ENCODE data around the gene MAP1LC3B2. TPM values are rescaled to one million over a fixed set of nuclear protein-coding genes. Genes with fewer than 3 reads are reported as not detected.

The MAP1LC3B2 gene
- total and polyA plus RNA-seq, 2 of the 8 experiments (the other 6 are each of a cell fraction or from before 2014, with no cell fraction given), result 0.39 to 1.5 TPM

DNA sequence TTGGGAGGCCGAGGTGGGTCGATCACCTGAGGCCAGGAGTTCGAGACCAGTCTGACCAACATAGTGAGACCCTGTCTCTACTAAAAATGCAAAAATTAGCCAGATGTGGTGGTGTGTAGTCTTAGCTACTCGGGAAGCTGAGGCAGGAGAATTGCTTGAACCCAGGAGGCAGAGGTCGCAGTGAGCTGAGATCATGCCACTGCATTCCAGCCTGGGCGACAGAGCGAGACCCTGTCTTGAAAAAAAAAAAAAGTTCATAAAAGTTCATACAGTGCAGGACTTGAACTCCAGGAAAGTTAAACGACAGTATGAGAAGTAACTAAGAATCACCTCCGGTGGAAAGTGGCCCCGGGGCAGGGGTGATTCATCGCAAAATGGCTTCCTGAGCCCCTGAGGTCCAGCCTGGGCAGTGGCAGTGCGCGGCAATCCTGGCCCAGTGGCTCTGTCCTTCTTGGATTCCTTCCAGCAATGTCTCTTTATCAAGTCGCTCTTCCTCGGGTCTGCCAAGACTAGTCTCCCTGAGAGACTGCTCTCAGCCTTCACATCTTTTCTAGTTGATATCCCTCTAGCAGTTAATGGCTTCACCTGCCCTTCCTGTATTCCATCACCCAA is 16.7 kb upstream of the MAP1LC3B2 start:
- FAIRE-seq, result no peak
- TF ChIP-seq EGR1 (IDR thresholded peaks at IDR 0.05; ENCODE audit: borderline replicate concordance, low read depth, low read length) (no peak), POLR2A (IDR thresholded peaks at IDR 0.05; ENCODE audit: control extremely low read depth in 1 of 2, low read depth in 2 of 2, low read length in 2 of 2) (no peak), KDM5A (IDR thresholded peaks at IDR 0.05; ENCODE audit: low read length) (no peak), KDM4A (IDR thresholded peaks at IDR 0.05; ENCODE audit: low read depth, low read length, severe bottlenecking) (no peak), SIX5 (IDR thresholded peaks at IDR 0.05; ENCODE audit: low read depth, low read length) (no peak), RXRA (IDR thresholded peaks at IDR 0.05; ENCODE audit: insufficient read depth, low read depth, low read length) (no peak), PHF8 (conservative IDR thresholded peaks at IDR 0.05; ENCODE audit: low read depth, low read length) (no peak), SAP30 (IDR thresholded peaks at IDR 0.05; ENCODE audit: insufficient read depth, insufficient replicate concordance, low read length) (no peak), SIN3A (conservative IDR thresholded peaks at IDR 0.05 in 1 of 2, IDR thresholded peaks at IDR 0.05 in 1 of 2; ENCODE audit: low read depth in 1 of 2, low read length in 2 of 2) (no peak), HDAC2 (IDR thresholded peaks at IDR 0.05; ENCODE audit: borderline replicate concordance in 1 of 2, low read depth in 2 of 2, low read length in 2 of 2) (no peak), CTBP2 (IDR thresholded peaks at IDR 0.05; ENCODE audit: borderline replicate concordance, insufficient read depth, insufficient read length, low read length) (no peak), BACH1 (IDR thresholded peaks at IDR 0.05; ENCODE audit: low read length) (no peak), TBP (IDR thresholded peaks at IDR 0.05; ENCODE audit: low read depth, low read length) (no peak)

More for the DNA sequence above, 16.7 kb upstream of the MAP1LC3B2 start:
- H4K91ac ChIP-seq (replicated peaks; ENCODE audit: insufficient read length, low read length), result no peak overlapping the region
- H3K9ac ChIP-seq (replicated peaks in 1 of 4; ENCODE audit: extremely low read depth in 1 of 4, low read depth in 3 of 4, low read length in 3 of 4), result no peak overlapping the region; a peak in 1 of 7 replicates
- H3K79me2 ChIP-seq (ENCODE audit: control insufficient read depth in 1 of 2, insufficient read depth in 2 of 2, low read length in 2 of 2), result no peaks in the 10 kb centered on the region
- no peaks in the 10 kb centered on the region for H3K79me1 ChIP-seq (ENCODE audit: low read depth, low read length)
- H2AFZ ChIP-seq (ENCODE audit: low read length), result no peak overlapping the region
- no peak overlapping the region for H3K4ac ChIP-seq (replicated peaks; ENCODE audit: insufficient read length, low read depth, low read length)
- no peak overlapping the region for H3K27ac ChIP-seq (ENCODE audit: low read depth, low read length)
- H3K56ac ChIP-seq (replicated peaks; ENCODE audit: insufficient read length, low read depth, low read length), result no peak overlapping the region
- WGBS, 2 experiments (ENCODE audit: extremely low coverage in 1 of 2, insufficient coverage in 1 of 2, insufficient read length in 1 of 2, insufficient replicate concordance in 2 of 2, low coverage in 1 of 2, low lambda C conversion rate in 2 of 2, missing lambda C conversion rate in 1 of 2), result 90% methylated on average over 15 of the region's 15 CpGs; no CpG with 5 or more reads in 1 of the 2 experiments
- no peak overlapping the region for H4K8ac ChIP-seq (ENCODE audit: extremely low read depth, insufficient read depth, low read length)
- no peaks in the 10 kb centered on the region for H3K36me3 ChIP-seq (ENCODE audit: control insufficient read depth in 2 of 4, insufficient read depth in 4 of 4, low read length in 3 of 4)
- H3K18ac ChIP-seq (ENCODE audit: extremely low read depth, low read length), result no peak overlapping the region
- ChIA-PET CTCF (ENCODE audit: partially characterized antibody) (interaction anchor here (0.6 to 1.1 kb wide), 2 partner anchors 34 to 108 kb away, joined by 3 to 7 read pairs; no protein-coding TSS in a partner anchor), POLR2A (ENCODE audit: partially characterized antibody) (no interaction called here)
- peak overlapping the region; percentile 90; the same call in 1 of the 2 replicates for H2BK15ac ChIP-seq (ENCODE audit: low read length)
- no peak overlapping the region; the same call in 1 of the 2 replicates for H2BK5ac ChIP-seq (ENCODE audit: low read depth, low read length)
- H3K4me3 ChIP-seq (ENCODE audit: extremely low read depth in 1 of 4, insufficient read depth in 2 of 4, low read depth in 3 of 4, low read length in 4 of 4), result no peak overlapping the region
- H3K9me3 ChIP-seq (ENCODE audit: insufficient read depth in 2 of 2, low read depth in 1 of 2, low read length in 1 of 2), result no peaks in the 10 kb centered on the region
- H4K5ac ChIP-seq (ENCODE audit: insufficient read length, low read depth, low read length), result no peak overlapping the region
- peaks cover 0 to 16% (median 7%) of the 10 kb centered on the region in 4 experiments; a peak in 5 of 7 replicates for H3K4me1 ChIP-seq (replicated peaks in 1 of 4; ENCODE audit: control insufficient read depth in 3 of 4, insufficient read depth in 4 of 4, low read length in 3 of 4)
- H3K14ac ChIP-seq (ENCODE audit: insufficient read length), result no peak overlapping the region
- no peak overlapping the region for H3K4me2 ChIP-seq (ENCODE audit: insufficient read depth in 1 of 2, low read depth in 2 of 2, low read length in 2 of 2)
- H2BK12ac ChIP-seq (ENCODE audit: low read depth, low read length), result no peak overlapping the region
- H3K23me2 ChIP-seq (ENCODE audit: low read depth, low read length), result no peaks in the 10 kb centered on the region
- H3K27me3 ChIP-seq (replicated peaks in 1 of 4; ENCODE audit: control insufficient read depth in 3 of 4, extremely low read depth in 1 of 4, insufficient read depth in 3 of 4, low read length in 3 of 4), result no peaks in the 10 kb centered on the region
- H3K23ac ChIP-seq (ENCODE audit: insufficient read length), result no peak overlapping the region
- no peaks in the 10 kb centered on the region for H4K20me1 ChIP-seq (replicated peaks in 1 of 2; ENCODE audit: control insufficient read depth in 1 of 2, insufficient read depth in 2 of 2, low read length in 2 of 2)
- no peak overlapping the region for H2BK120ac ChIP-seq (replicated peaks; ENCODE audit: low read depth, low read length)
- DNase-seq (ENCODE audit: low read depth in 1 of 2, low spot score in 2 of 2), result no peak
- no peak overlapping the region for H2BK20ac ChIP-seq (ENCODE audit: low read length)
- H2AK5ac ChIP-seq (ENCODE audit: low read depth, low read length), result no peak overlapping the region

Data from H1 (cell line).